Neutrophil (primary cell): ENCODE measurements around the gene SH3BP2.

Source experiments
- H3K27ac ChIP-seq: fragments of 200-600 bp; sonication (generic); 2 replicates; pipeline ENCODE4 v1.5.1; 2016; ENCODE audit warnings: mild to moderate bottlenecking, moderate library complexity
- H3K27me3 ChIP-seq: fragments of 200-600 bp; sonication (generic); 2 replicates; pipeline ENCODE4 v1.6.0; 2016; ENCODE audit warnings: mild to moderate bottlenecking
- H3K36me3 ChIP-seq: fragments of 200-600 bp; sonication (generic); 2 replicates; pipeline ENCODE4 v1.5.1; 2017
- H3K4me1 ChIP-seq, 2 experiments: fragments of 200-600 bp in 1 of 2; sonication (generic) in 1 of 2; 1 replicate in 1 of 2; 2 replicates in 1 of 2; pipeline versions ENCODE4 v1.5.1 to v1.6.1; 2013 to 2016; ENCODE audit warnings: low read depth in 1 of 2, low read length in 1 of 2, mild to moderate bottlenecking in 1 of 2, moderate library complexity in 1 of 2; ENCODE audit not compliant: control insufficient read depth in 1 of 2, insufficient read depth in 1 of 2
- H3K4me3 ChIP-seq, 2 experiments: fragments of 200-600 bp in 1 of 2; sonication (generic) in 1 of 2; 1 replicate in 1 of 2; 2 replicates in 1 of 2; pipeline ENCODE4 v1.5.1; 2013 to 2016; ENCODE audit warnings: low read depth in 1 of 2, low read length in 1 of 2, mild to moderate bottlenecking in 1 of 2, moderate library complexity in 1 of 2
- H3K9me3 ChIP-seq: fragments of 200-600 bp; sonication (generic); 2 replicates; pipeline ENCODE4 v1.5.1; 2016
- TF ChIP-seq, protein P1 (sequence below): fragments of 200-600 bp; sonication (generic); IDR thresholded peaks from 2 replicates; pipeline ENCODE4 v1.5.1; 2016; ENCODE audit warnings: antibody characterized with exemption

The SH3BP2 gene

DNA sequence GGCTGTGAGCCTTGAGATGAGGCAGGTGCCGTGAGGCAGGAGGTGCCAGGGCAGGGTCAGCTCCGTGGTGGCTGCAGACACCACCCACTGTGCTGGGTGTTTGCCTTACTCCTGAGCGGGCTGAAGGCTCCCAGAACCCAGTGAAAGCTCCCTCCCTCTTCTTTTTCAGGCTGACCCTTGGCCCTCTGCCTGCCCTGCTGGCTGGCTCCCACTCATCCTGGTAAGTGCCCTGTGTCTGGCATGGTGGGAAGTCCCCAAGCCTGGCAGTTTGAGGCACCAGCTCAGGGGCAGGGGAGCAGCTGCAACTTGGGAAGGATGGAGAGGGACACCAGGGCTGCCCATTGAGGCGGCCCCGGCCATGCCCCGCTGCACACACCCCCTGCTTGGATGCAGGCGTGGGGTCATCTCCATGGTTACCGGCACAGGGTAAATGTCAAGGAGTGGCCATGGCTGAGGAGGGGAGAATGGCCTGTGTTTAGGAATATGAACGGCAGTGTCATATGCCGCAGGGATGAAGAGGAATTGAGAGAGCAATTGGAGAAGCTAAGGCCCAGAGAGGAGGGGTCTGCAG lies 16.8 kb downstream of the SH3BP2 start:
- peaks cover 92 to 96% of the 10 kb centered on the region in 2 experiments for H3K4me1 ChIP-seq
- H3K27me3 ChIP-seq: no peaks in the 10 kb centered on the region
- TF ChIP-seq, protein P1, sequence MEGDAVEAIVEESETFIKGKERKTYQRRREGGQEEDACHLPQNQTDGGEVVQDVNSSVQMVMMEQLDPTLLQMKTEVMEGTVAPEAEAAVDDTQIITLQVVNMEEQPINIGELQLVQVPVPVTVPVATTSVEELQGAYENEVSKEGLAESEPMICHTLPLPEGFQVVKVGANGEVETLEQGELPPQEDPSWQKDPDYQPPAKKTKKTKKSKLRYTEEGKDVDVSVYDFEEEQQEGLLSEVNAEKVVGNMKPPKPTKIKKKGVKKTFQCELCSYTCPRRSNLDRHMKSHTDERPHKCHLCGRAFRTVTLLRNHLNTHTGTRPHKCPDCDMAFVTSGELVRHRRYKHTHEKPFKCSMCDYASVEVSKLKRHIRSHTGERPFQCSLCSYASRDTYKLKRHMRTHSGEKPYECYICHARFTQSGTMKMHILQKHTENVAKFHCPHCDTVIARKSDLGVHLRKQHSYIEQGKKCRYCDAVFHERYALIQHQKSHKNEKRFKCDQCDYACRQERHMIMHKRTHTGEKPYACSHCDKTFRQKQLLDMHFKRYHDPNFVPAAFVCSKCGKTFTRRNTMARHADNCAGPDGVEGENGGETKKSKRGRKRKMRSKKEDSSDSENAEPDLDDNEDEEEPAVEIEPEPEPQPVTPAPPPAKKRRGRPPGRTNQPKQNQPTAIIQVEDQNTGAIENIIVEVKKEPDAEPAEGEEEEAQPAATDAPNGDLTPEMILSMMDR: no peak
- H3K9me3 ChIP-seq: no peaks in the 10 kb centered on the region
- peak overlapping the region; percentile 94 for H3K27ac ChIP-seq
- H3K36me3 ChIP-seq: peaks cover 60% of the 10 kb centered on the region
- peak overlapping the region in 1 of 2 experiments; percentile 70 for H3K4me3 ChIP-seq

DNA sequence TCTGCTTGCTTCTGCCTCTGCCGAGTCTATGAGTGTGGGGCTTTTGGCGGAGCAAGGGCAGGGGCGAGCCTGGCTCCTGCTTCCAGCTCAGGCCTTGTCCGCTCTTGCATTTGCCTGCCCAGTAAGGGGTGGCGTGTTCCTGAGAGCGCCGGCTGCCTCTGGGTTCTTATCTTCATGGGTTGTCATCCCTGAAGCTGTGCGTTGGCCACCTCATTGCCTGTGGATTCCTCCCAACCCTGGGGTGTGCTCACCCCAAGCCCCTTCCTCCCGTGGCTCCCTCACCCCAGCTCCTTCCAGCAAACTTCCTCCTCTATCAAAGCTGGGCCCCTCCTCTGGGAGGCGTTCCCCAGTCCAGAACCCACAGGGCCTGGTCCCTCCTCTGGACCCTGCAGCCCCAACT lies 17.5 kb downstream of the SH3BP2 start:
- H3K9me3 ChIP-seq: no peaks in the 10 kb centered on the region
- peak overlapping the region; percentile 58 to 70 for H3K4me3 ChIP-seq
- TF ChIP-seq, protein P1: no peak
- no peaks in the 10 kb centered on the region for H3K27me3 ChIP-seq
- peaks cover 91 to 96% of the 10 kb centered on the region in 2 experiments for H3K4me1 ChIP-seq
- H3K27ac ChIP-seq: peak overlapping the region; percentile 94
- H3K36me3 ChIP-seq: peaks cover 63% of the 10 kb centered on the region

DNA sequence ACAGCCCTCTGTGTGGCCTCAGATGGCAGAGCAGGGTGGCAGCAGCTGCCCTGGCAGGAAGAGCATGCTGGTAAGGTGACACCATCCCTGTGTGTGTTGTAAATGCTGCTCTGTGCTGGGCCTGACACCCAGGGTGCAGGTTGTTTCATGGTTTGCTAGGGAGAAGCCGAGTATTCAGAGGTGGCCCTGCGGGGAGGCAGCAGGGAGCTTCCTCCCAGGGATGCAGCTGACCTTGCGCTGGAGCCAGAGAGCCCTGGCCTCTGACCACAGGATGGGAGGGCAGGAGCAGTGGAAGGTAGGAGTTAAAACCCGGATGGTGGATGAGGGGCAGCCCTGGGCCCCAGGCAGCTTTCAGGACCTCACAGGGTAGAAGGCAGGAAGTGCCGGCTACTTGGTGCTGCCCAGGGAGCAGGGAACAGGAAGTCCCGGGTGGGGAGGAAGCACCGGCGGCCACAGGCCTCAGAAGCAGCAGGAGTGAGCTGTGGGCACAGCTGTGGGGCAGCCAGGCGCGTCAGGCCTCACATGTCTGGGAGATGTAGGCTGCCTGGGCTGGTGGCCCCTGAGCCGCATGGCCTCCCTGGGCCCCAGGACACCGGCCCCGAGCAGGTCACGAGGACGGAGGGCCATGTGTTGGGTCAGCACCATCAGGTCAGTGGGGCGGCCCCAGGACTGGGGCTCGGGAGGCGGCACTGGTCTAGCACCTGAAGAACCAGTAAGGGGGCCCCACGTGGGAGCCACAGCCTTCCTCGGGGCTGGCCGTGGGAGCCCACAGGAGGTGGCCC lies 19.1 kb downstream of the SH3BP2 start:
- Histone ChIP-seq H3K4me3 (peak overlapping the region; percentile 58 to 70), H3K36me3 (peaks cover 54% of the 10 kb centered on the region), H3K4me1 (peaks cover 91 to 96% of the 10 kb centered on the region in 2 experiments), H3K27ac (peak overlapping the region; percentile 94), H3K27me3 (no peaks in the 10 kb centered on the region), H3K9me3 (no peaks in the 10 kb centered on the region)
- TF ChIP-seq, protein P1: peak; percentile 26

DNA sequence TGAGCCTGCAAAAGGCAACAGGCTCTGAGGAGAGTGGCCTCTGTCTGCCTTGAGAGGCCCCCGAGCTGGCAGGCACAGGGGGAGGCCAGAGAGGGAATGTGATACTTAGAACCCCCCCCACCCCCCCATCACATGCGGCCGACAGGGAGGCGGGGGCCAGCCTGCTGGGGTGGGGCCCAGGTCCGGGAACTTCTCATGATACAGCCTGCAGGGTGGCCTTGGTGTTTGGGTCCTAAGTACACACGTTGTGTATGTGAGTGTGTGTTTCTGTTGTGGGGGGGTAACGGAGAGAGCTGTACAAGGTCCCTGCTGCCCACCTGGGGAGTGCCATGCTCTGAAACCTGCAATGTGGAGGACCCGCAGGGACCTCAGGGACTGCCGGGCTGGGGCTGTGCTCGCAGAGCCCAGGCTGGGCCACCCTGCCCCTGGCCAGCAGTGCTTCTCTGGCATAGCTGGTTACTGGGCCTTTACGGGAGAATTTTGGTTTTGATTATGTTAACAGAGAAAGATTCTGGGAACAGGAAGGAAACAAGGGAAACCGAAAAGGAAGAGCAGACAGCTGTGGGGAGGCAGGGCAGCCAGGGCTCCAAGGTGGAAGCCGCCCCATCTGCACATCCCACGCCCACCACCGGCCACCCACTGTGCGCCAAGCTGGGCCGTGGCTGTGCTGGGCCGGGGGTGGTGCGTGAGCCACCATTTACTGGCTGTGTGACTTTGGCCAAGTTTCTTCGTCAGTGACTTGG lies 19.9 kb downstream of the SH3BP2 start:
- Histone ChIP-seq H3K36me3 (peaks cover 47% of the 10 kb centered on the region), H3K4me3 (peak overlapping the region; percentile 58 to 70), H3K27me3 (no peaks in the 10 kb centered on the region), H3K9me3 (no peaks in the 10 kb centered on the region), H3K27ac (peak overlapping the region; percentile 94), H3K4me1 (peaks cover 91 to 96% of the 10 kb centered on the region in 2 experiments)
- TF ChIP-seq, protein P1: no peak

GRCh38 chr4:2813446-2814405 lies 20.8 kb downstream of the SH3BP2 start:
- H3K27me3 ChIP-seq: no peaks in the 10 kb centered on the region
- H3K4me3 ChIP-seq: peak overlapping the region; percentile 58 to 70
- peaks cover 90 to 95% of the 10 kb centered on the region in 2 experiments for H3K4me1 ChIP-seq
- TF ChIP-seq, protein P1: no peak
- peak overlapping the region; percentile 94 for H3K27ac ChIP-seq
- peaks cover 44% of the 10 kb centered on the region for H3K36me3 ChIP-seq
- no peaks in the 10 kb centered on the region for H3K9me3 ChIP-seq
